Stimulated activated CD8-positive, alpha-beta memory T cell treated with anti-CD3 and anti-CD28 coated beads, Interleukin-15, amount 100 ng/mL, for 24 hours (primary cell): Measurements from ENCODE around the gene MFN1.

Experiments
- DNase-seq: peaks from one replicate; pipeline ENCODE4 v3.0.0-alpha.2; 2020; ENCODE audit warnings: low read depth

MFN1 gene

DNA sequence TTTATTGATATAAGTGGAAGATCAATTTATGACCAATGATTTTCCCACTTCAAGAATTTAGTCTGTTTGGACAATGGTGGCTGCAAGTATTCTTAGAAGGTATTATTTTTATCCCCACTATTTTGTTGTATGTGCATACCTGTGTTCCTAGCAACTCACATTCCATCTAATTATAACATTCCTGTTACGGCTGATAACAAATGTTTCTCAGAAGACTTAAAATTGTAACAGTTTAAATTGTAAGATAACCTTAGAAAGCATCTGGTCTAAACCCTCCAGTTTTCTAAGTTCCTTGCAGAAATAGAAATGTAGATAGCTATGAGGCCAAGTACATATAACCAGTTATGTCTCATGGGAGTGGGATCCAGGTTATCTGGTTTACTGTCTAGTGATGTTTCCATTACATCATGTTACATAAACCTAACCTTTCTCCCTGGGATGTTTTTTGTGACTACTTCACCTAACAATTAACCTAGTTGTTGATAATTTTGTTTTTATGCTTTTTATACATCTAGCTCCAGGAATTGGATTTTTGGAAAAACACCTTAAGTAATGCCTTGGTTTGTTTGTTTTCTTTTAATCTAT, 11.1 kb upstream of the MFN1 start:
- DNase-seq, result no peak

DNA sequence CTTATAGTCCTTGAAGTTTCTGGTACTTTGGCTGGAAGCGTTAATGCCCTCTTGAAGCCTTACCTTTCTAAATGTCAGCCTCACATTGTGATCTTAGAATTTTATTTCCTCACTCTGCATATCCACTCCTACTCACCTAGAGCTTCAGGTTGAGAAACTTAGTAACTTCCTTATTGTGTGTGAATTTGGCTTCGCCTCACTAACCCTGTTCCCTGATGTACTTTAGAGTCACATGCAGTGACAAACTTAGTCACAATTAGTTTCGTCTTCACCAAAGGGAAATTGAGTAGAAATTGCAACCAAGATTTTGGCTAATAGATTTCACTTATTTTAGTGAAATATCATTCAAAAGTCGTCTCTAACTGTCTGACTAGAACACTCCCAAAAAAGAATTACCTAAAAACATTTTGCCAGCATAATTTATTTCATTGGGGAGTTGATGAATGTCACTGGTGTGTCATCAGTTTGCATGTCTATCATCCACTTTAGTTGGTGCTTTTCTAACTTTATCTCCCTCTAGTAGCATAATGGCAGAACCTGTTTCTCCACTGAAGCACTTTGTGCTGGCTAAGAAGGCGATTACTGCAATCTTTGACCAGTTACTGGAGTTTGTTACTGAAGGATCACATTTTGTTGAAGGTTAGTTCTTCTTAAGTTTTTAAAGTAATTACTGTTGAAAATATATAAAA, 960 bp downstream of the MFN1 start:
- DNase-seq, result no peak

DNA sequence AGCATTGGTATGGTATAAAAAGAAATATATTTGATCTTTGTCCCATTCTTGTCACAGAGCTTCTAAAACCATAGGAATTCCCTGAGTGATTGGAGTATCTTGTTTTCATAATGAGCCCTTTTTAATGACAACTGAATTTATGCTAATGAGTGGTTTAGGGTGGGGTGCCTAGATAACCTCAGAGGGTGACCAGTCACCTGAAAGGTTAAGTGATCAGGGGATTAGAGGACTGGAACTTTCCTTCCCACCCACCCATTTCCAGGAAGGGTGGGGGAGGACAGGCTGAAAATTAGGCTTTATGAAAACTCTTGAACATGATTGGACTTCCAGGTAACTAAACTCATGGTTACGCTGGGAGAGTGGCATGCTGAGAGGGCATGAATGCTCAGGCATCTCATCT, 8.5 kb downstream of the MFN1 start:
- no peak for DNase-seq

DNA sequence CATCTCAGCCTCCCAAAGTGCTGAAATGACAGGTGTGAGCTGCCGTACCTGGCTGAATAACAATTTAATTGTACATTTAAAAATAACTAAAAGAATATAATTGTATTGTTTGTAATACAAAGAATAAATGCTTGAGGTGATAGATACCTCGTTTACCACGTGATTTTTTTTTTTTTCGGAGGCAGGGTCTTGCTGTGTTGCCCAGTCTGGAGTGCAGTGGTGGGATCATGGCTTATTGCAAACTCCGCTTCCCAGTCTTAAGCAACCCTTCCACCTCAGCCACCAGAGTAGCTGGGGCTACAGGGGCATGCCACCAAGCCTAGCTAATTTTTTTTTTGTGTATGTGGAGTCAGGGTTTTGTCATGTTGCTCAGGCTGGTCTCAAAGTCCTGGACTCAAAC, 15.8 kb downstream of the MFN1 start:
- no peak for DNase-seq

DNA sequence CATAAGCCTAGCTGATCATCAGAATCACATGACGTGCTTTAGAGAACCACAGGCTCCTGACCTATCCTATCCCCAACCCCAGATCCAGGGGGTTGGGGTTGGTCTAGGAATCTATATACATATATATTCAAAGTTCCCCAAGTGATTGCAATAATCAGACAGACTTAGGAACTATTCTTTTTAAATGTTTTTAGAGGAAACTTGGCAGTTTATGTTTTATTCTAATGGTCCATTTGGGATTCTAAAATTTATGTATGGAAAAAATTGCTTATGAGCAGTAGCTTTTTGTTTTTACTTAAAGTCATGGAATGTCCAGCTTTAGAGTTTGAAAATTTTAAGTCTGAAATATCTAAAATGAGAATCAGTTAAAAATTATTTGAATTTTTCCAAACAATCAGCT, 22.1 kb downstream of the MFN1 start:
- DNase-seq, result no peak

DNA sequence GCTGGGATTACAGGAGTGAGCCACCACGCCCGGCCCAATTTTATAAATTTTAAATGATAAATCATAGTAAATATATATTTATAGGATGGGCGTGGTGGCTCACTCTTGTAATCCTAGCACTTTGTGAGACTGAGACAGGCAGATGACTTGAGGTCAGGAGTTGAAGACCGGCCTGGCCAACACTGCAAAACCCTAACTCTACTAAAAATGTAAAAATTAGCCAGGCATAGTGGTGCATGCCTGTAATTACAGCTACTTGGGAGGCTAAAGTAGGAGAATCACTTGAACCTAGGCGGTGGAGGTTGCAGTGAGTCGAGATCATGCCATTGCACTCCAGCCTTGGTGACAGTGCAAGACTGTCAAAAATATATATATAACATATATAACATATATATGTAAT, 26.4 kb downstream of the MFN1 start:
- no peak for DNase-seq

DNA sequence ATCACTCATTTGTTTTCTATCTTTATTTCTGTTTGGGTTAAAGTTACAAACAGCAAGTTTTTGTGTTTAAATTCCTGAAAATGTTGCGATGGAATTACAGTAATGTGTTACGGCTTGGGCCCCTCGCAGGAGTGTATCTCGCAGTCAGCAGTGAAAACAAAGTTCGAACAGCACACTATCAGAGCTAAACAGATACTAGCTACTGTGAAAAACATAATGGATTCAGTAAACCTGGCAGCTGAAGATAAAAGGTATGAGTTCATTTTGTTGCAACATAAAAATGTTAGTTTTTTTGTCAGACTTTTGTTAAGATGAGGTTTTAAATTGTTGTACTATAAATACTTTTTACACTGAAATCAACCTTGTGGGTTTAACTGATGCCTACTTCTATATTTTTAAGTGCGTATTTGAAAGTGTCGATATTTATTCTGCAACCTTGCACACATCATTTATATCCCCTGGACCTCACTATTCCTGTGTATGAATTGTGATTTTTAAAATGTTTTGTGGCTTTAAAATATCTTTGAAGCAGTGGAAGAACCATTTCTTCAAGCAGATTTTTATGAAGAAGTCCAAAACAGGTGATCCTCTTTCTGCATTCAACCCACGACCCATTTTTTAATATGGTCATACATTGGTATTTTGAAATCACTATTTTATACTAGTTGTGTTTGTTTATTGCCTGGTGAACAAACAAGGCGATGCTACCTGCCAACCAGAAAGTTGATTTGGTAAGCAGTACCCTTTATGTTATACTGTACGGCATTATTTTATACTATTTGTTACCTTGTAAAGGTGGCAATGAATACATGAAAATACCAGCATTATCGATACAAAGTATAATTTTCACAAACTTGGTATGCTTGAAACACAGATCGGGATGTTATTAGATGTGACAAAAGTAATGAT, 27.8 kb downstream of the MFN1 start:
- no peak for DNase-seq

DNA sequence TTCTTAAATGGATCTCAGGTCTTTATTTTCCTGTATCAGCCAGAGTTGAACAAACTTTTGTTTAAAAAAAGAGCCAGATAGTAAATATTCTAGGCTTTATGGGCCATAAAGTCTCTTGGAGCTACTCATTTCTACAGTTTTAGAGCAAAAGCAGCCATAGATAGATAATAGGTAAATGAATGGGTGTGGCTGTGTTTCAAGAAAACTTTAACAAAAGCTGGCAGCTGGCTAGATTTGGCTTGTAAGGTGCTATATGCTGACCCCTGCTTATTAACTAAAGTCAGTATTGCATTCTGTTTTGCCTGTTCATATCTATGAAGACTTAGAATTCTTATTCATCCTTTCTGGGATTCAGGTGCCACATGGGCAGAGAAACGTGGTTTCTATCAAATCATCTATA, 29.0 kb downstream of the MFN1 start:
- no peak for DNase-seq

DNA sequence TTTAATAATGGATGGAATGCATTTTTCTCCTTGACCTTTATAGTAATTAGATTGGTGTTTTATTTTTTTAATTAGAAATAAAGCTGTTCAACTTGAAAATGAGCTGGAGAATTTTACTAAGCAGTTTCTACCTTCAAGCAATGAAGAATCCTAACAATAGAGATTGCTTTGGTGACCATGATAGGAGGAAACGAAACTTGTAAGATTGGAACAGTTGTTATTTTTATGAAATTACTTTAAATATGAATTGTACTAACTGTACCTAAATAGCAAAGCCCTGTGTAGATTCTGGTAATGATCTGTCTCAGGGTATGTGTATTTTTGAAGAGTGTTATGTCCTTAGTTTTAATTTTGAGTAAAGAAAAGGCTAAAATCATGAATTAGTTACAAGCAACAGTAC, 44.4 kb downstream of the MFN1 start:
- DNase-seq, result no peak

DNA sequence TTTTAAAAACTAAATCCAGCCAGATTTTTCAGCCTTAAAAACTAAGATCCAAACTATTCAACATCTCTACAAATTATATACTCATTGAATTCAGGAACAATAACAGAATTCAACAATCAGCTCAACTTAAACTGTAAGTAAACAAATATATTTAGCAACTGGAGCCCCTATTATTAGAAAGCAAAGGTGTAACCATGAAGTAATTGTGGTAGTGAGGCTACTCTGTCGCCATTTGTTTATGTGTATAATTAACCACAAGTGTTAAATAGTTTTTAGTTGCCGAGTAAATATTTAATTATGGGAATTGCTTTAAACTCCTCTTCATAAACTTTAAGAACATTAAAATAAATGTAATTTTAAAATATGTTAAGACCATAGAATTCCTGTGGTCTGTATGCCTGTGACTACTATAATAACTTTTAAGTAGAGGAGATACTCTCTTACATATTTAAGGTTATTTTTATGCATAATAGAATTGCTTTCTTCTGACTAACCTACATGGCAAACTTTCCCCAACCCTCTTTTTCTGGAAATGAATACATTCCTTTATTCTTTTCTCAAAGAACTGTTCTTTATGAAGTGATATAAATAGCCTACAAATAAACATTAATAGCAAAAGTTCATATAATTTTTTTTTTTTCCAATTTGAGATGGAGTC, 51.2 kb downstream of the MFN1 start:
- no peak for DNase-seq

DNA sequence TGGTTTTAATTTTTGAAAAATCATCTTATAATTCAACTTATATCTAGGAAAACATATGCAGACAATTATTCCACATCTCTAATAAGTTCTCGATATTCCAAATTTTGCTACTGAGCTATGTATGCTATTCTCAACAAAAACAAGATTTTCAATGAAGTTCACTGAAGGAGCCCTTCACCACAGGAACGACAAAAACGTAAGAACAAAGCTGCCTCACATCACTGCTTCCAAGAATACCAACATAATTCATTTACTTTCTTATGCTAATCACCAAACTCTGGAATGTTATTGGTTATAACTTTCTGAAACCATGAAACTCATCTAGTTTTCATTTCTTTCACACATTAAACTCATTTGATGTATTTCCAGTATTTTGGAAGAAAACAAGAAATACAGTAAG, 54.1 kb downstream of the MFN1 start:
- DNase-seq, result no peak

DNA sequence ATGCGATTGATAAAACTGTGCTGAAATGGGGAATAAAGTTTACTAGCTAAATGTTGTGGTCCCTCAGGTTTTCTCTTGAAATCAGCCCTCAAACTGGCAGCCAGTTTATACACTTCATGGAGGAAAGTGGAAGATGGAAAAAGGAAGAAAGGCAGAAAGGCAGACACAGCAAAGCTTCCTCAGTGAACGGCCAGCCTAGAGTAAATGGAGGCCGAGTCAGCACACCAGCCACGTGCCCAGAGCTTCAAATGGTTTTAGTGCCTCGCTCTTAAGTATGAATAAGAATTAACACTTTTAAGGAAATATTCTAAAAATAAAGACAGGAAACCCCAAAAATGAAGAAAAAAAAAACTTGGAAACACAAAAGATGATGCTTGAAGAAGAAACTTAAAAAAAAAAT, 55.5 kb downstream of the MFN1 start:
- no peak for DNase-seq

DNA sequence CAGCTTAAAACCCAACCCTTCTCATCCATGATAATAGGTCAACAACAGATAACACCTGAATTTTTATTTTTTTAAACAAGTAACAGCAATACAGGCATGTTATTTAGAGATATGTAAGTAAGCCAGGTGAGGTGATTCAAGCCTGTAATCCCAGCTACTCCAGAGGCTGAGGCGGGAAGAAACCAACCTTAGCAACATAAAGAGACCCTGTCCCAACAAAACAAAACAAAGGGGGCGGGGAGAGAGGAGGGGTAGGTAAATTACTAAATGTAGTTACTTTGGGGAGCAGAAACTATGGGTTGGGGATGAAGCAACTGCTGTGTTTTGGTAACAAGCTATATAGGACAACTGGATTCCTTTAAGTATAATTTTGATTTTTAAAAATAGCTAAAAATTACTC, 56.8 kb downstream of the MFN1 start:
- no peak for DNase-seq

DNA sequence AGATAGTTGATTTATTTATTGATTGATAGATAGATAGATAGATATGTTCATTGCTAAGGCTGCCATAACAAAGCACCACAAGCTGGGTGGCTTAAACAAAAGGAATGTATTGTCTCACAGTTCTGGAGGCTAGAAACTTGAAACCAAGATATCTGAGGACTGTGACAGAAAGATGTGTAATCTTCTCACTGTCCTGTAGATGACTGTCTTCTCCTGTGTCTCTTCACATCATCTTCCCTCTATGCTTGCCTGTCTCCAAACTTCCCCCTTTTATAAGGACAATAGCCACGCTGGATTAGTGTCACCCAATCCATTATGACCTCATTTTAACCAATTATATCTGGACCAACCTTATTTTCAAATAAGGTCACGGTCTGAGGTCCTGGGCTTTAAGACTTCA, 62.8 kb downstream of the MFN1 start:
- DNase-seq, result no peak

DNA sequence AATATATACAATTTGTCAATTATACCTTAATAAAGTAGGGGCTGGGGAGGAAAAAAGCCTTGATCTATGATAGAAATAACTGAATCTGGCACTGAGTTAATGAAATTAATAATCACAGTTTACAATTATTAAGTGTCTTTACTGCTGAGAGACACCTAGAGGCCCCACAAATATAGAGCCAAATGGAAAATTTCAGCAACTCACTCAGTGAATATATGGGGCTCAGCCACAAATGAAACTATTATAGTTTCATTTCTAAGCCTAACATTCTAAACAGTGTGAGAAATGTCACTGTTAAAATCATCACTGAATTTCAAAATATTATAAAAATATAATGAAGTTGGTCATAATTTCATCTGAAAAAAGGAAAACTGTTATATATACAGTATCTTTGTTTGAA, 63.5 kb downstream of the MFN1 start:
- no peak for DNase-seq

DNA sequence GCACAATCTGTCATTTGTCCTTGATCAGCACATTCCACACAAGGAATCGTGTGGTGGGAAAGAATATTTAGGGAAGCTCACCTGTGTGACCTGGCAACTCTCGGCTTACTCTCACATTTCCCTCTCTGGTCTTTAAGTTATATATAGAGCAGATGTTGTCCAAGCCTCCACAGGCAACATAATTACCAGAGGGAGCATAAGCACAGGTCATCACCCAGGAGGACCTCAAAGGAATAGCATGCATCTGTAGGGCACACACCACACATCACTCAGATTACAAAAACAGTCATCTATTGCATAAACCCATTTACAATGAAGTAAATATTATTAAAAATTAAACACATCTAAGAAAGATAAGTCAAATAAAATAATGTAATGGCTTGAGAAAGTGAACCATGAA, 67.3 kb downstream of the MFN1 start:
- DNase-seq, result no peak

DNA sequence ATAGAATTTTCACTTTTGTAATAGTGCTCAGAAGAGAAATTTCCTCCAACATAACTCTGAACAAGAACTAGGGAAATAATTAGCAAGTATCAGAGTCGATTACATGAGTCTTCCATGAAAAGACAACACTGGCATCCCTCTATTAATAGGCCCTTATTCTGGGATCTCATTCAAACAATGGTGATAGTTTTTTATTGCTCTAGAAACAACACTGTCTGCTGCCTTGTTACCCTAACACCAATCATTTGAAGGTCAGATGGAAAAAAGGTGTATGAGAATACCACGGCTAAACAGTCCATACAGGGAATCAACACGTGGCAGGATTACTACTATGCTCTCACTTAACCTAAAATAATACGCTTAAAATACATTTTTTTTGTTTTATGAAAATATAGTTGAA, 67.9 kb downstream of the MFN1 start:
- DNase-seq, result no peak

DNA sequence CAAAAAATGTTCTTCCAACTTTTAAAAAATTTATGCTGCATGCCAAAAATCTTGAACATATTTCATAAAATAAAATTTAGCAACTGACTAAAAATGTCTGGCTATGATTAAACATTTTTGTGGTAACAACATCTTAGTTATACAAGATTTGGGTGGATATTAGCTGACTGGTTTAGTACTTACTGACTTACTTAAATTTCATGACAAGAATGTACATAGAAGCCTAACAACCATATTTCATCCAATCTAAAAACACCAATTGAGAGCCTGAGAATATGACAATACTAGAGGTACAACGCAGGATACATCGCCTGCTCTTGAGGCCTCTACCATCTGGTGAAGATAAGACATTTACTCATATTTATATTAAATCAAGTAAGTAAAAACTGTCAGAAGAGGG, 69.2 kb downstream of the MFN1 start:
- DNase-seq, result no peak

DNA sequence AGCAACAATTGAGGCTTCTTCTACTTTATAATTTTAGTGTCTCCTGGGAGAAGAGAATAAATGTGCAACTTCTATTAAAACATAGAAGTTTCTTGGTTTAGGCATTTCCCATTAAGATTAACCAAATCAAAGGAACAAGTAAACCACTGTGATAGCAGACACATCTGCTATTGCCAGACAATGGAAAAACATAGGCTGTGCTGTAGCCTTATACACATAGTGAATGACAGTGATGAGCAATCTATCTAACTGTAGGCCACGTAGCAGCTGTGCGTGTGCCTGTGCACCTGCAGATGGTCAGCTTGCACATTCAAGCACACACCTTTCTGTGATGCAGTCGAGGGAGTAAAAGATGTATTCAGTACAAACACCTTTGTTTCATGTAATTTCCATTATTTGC, 71.1 kb downstream of the MFN1 start:
- DNase-seq, result no peak

DNA sequence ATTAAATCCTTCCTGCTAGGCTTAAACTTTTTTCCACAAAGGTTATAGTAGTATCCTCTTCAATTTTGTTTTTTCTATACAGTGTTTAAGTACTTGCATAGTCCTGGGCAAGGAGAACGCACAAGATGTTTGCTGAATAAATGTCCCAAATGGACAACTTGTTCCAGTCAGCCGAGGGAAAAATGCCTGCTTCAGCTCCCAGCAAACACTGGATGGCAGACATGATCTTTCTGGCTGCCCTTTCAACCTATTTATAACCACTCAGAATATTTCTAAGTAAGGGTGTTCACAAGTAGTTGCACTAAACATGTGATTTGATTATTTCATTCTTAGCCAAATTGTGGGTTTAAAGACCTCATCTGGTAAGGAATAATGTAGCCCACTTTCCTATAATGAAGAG, 74.0 kb downstream of the MFN1 start:
- DNase-seq, result no peak

DNA sequence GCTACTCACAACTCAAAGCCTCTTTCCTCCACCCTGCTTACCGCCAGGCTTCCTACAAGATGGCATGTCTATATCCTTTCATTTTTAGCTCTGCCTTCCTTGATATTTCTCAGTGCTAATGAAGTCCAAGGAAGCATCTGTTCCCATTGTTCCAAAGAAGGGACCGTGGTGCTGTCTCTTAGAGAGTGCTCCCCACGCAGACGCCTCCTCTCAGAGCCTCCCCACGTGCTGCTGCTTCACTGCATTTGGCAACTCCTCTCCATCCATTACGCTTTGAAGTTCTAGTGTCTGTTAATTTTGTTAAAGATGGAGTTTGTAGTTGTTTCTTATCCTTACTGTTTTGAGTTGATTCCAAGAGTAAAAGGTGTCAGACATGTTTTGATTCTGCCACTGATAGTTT, 77.6 kb downstream of the MFN1 start:
- no peak for DNase-seq

DNA sequence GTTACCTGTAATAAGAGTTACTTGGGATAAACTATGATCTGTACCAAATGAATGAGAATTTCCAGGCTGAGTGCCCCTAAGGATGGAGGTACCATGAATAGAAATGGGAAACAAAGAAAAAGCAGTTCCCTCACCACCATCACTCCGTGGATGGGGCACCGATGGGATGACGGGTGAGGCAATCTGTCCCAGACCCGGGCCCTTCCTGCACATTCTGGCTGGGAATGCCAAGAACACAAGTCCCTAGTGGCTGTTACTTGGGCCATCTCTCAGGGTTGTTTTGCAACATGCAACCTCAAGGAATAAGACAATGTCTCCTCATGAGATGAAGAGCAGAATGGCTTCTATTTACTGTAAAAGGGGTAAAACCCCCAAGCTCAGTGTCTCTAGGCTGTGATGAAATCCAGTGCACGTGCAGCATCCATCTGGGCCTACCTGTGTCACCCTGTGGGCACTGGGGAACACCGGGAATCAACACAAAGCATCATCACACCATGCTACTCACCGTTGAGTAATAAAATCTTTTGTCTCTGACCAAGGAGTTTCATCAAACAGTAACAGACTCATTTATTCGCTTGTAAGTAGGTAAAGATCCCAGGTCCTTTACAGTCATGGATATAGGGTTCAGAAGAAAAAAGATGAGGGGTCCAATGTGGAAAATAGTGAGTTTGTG, 81.5 kb downstream of the MFN1 start:
- DNase-seq, result no peak
